ENCODE data around the gene C16orf82. TPM values are rescaled to one million over a fixed set of nuclear protein-coding genes. Genes with fewer than 3 reads are reported as not detected.

Gene C16orf82
- total and polyA plus RNA-seq, 9 of the 15 experiments (the other 6 are each of a cell fraction or from before 2014, with no cell fraction given), result not detected

- TF ChIP-seq, protein P1, sequence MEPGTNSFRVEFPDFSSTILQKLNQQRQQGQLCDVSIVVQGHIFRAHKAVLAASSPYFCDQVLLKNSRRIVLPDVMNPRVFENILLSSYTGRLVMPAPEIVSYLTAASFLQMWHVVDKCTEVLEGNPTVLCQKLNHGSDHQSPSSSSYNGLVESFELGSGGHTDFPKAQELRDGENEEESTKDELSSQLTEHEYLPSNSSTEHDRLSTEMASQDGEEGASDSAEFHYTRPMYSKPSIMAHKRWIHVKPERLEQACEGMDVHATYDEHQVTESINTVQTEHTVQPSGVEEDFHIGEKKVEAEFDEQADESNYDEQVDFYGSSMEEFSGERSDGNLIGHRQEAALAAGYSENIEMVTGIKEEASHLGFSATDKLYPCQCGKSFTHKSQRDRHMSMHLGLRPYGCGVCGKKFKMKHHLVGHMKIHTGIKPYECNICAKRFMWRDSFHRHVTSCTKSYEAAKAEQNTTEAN (CRISPR knock-in tag; IDR thresholded peaks at IDR 0.05), result no peak
- no peak for TF ChIP-seq MYC (IDR thresholded peaks at IDR 0.05; ENCODE audit: low read depth, low read length)
- no peak for TF ChIP-seq MYC (CRISPR knock-in tag; IDR thresholded peaks at IDR 0.05; ENCODE audit: borderline replicate concordance, low read depth)
- TF ChIP-seq, protein P2, sequence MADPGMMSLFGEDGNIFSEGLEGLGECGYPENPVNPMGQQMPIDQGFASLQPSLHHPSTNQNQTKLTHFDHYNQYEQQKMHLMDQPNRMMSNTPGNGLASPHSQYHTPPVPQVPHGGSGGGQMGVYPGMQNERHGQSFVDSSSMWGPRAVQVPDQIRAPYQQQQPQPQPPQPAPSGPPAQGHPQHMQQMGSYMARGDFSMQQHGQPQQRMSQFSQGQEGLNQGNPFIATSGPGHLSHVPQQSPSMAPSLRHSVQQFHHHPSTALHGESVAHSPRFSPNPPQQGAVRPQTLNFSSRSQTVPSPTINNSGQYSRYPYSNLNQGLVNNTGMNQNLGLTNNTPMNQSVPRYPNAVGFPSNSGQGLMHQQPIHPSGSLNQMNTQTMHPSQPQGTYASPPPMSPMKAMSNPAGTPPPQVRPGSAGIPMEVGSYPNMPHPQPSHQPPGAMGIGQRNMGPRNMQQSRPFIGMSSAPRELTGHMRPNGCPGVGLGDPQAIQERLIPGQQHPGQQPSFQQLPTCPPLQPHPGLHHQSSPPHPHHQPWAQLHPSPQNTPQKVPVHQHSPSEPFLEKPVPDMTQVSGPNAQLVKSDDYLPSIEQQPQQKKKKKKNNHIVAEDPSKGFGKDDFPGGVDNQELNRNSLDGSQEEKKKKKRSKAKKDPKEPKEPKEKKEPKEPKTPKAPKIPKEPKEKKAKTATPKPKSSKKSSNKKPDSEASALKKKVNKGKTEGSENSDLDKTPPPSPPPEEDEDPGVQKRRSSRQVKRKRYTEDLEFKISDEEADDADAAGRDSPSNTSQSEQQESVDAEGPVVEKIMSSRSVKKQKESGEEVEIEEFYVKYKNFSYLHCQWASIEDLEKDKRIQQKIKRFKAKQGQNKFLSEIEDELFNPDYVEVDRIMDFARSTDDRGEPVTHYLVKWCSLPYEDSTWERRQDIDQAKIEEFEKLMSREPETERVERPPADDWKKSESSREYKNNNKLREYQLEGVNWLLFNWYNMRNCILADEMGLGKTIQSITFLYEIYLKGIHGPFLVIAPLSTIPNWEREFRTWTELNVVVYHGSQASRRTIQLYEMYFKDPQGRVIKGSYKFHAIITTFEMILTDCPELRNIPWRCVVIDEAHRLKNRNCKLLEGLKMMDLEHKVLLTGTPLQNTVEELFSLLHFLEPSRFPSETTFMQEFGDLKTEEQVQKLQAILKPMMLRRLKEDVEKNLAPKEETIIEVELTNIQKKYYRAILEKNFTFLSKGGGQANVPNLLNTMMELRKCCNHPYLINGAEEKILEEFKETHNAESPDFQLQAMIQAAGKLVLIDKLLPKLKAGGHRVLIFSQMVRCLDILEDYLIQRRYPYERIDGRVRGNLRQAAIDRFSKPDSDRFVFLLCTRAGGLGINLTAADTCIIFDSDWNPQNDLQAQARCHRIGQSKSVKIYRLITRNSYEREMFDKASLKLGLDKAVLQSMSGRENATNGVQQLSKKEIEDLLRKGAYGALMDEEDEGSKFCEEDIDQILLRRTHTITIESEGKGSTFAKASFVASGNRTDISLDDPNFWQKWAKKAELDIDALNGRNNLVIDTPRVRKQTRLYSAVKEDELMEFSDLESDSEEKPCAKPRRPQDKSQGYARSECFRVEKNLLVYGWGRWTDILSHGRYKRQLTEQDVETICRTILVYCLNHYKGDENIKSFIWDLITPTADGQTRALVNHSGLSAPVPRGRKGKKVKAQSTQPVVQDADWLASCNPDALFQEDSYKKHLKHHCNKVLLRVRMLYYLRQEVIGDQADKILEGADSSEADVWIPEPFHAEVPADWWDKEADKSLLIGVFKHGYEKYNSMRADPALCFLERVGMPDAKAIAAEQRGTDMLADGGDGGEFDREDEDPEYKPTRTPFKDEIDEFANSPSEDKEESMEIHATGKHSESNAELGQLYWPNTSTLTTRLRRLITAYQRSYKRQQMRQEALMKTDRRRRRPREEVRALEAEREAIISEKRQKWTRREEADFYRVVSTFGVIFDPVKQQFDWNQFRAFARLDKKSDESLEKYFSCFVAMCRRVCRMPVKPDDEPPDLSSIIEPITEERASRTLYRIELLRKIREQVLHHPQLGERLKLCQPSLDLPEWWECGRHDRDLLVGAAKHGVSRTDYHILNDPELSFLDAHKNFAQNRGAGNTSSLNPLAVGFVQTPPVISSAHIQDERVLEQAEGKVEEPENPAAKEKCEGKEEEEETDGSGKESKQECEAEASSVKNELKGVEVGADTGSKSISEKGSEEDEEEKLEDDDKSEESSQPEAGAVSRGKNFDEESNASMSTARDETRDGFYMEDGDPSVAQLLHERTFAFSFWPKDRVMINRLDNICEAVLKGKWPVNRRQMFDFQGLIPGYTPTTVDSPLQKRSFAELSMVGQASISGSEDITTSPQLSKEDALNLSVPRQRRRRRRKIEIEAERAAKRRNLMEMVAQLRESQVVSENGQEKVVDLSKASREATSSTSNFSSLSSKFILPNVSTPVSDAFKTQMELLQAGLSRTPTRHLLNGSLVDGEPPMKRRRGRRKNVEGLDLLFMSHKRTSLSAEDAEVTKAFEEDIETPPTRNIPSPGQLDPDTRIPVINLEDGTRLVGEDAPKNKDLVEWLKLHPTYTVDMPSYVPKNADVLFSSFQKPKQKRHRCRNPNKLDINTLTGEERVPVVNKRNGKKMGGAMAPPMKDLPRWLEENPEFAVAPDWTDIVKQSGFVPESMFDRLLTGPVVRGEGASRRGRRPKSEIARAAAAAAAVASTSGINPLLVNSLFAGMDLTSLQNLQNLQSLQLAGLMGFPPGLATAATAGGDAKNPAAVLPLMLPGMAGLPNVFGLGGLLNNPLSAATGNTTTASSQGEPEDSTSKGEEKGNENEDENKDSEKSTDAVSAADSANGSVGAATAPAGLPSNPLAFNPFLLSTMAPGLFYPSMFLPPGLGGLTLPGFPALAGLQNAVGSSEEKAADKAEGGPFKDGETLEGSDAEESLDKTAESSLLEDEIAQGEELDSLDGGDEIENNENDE (IDR thresholded peaks at IDR 0.05; ENCODE audit: low read depth, low read length), result no peak
These were observed 41.1 kb upstream of the C16orf82 start (continued) for GRCh38 chr16:27025581-27025980.
